Bronchial epithelial cell (primary cell): Measurements from ENCODE around the gene TNNI3K. TPM values are rescaled to one million over a fixed set of nuclear protein-coding genes. Genes with fewer than 3 reads are reported as not detected.

Experiments used
- DNase-seq: peaks from one replicate; pipeline ENCODE4 v3.0.0-alpha.2; 2010; ENCODE audit warnings: low read depth
- FAIRE-seq: peaks from 2 replicates; lab custom pipeline; 2011; peaks lifted over from hg19 to GRCh38; lab: Jason Lieb, UNC
- H3K27me3 ChIP-seq: 2 replicates; pipeline ENCODE4 v1.5.1; 2011; ENCODE audit warnings: low read length; ENCODE audit not compliant: control insufficient read depth, insufficient read depth
- H3K36me3 ChIP-seq: 2 replicates; pipeline ENCODE4 v1.5.1; 2011; ENCODE audit warnings: low read length; ENCODE audit not compliant: control insufficient read depth, insufficient read depth
- H3K4me3 ChIP-seq: 2 replicates; pipeline ENCODE4 v1.5.1; 2011; ENCODE audit warnings: mild to moderate bottlenecking, low read depth, low read length, control low read depth
- CTCF ChIP-seq: IDR thresholded peaks from 2 replicates; pipeline ENCODE4 v1.5.1; 2011; ENCODE audit warnings: mild to moderate bottlenecking, moderate library complexity, low read length, control low read depth, inconsistent platforms; ENCODE audit not compliant: insufficient read depth, severe bottlenecking
- total RNA-seq: library from RNA; depleted of rRNA; stranded (reverse); fragments of >200 nt; gene quantifications from 2 replicates; pipeline ENCODE4 v1.2.1, GENCODE V29; 2014

The TNNI3K gene
- total RNA-seq, 1 donor from 2014 or later, result 1.3 TPM

DNA sequence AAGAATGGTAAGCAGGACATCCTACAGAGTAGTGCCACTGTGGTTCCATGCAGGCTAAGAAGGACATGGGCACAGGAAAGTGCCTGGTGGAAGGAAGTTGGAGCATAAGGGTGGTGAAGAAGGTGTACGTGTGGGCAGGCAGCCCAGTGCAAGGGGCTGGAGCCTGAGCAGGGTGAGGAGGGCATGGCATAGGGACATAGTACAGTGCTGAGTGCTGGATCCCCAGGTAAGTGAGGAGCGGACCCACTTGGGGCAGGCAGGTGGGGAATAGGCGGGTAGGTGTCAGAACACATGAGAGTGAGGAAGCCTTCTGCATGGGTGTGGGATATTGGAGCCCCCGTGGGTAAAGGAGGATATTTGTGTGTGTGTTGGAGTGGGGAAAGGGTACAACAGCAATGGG is 292.9 kb downstream of the TNNI3K start:
- DNase-seq (no peak), FAIRE-seq (no peak)
- no peak for TF ChIP-seq CTCF
- Histone ChIP-seq H3K4me3 (no peak overlapping the region), H3K27me3 (no peaks in the 10 kb centered on the region), H3K36me3 (no peaks in the 10 kb centered on the region)

- TF ChIP-seq CTCF, result no peak
- FAIRE-seq, result no peak
- no peaks in the 10 kb centered on the region for H3K27me3 ChIP-seq
Observed at GRCh38 chr1:74530892-74531291, 295.7 kb downstream of the TNNI3K start.

GRCh38 chr1:74531796-74532195 is 296.6 kb downstream of the TNNI3K start:
- Histone ChIP-seq H3K4me3 (no peak overlapping the region), H3K36me3 (no peaks in the 10 kb centered on the region), H3K27me3 (no peaks in the 10 kb centered on the region)
- FAIRE-seq (no peak), DNase-seq (no peak)
- TF ChIP-seq CTCF, result no peak

More at GRCh38 chr1:74530892-74531291, 295.7 kb downstream of the TNNI3K start:
- Histone ChIP-seq H3K36me3 (no peaks in the 10 kb centered on the region), H3K4me3 (no peak overlapping the region)
- no peak for DNase-seq

GRCh38 chr1:74534241-74534640 is 299.1 kb downstream of the TNNI3K start:
- no peak overlapping the region for H3K4me3 ChIP-seq
- no peak for FAIRE-seq
- no peaks in the 10 kb centered on the region for H3K27me3 ChIP-seq
- no peak for TF ChIP-seq CTCF
- H3K36me3 ChIP-seq, result no peaks in the 10 kb centered on the region
- no peak for DNase-seq

- no peak overlapping the region for H3K4me3 ChIP-seq
- no peaks in the 10 kb centered on the region for H3K36me3 ChIP-seq
- FAIRE-seq, result no peak
- no peak for DNase-seq
- no peaks in the 10 kb centered on the region for H3K27me3 ChIP-seq
- no peak for TF ChIP-seq CTCF
Observed at GRCh38 chr1:74545821-74546220, 310.6 kb downstream of the TNNI3K start.
